Right cardiac atrium (tissue), 5 donors: Measurements from ENCODE around the gene EPHA6. TPM values are rescaled to one million over a fixed set of nuclear protein-coding genes. Genes with fewer than 3 reads are reported as not detected.
"Not testable (repeated sequence)": the region's sequence is repeated elsewhere in the genome, so short reads cannot be mapped to it uniquely, and the experiment has no call there.

Experiments used
- ATAC-seq, 2 donors: fragments of 200-7000 bp; cut with Tn5 transposase; one replicate each; pipeline versions ENCODE4 v1.8.0 to v1.9.1; 2020; ENCODE audit warnings: moderate library complexity in 2 of 2, mild to moderate bottlenecking in 1 of 2
- DNase-seq, 3 donors: peaks; one replicate each; pipeline ENCODE4 v3.0.0-alpha.2; 2020
- H3K27ac ChIP-seq: one replicate; pipeline ENCODE4 v1.5.1; 2013; ENCODE audit warnings: mild to moderate bottlenecking, low read length, control low read depth, moderate library complexity
- H3K27me3 ChIP-seq: one replicate; pipeline ENCODE4 v1.6.1; 2013; ENCODE audit not compliant: control insufficient read depth, insufficient read depth
- H3K4me1 ChIP-seq: one replicate; pipeline ENCODE4 v1.6.1; 2013; ENCODE audit warnings: low read length; ENCODE audit not compliant: control insufficient read depth, insufficient read depth
- H3K4me3 ChIP-seq: one replicate; pipeline ENCODE4 v1.5.1; 2013; ENCODE audit warnings: low read length, control low read depth
- H3K9me3 ChIP-seq: one replicate; pipeline ENCODE4 v1.6.1; 2013; ENCODE audit warnings: low read length; ENCODE audit not compliant: control insufficient read depth
- WGBS: extraction: QIAGEN DNeasy Blood & Tissue Kit; methylation state at CpG from one replicate; pipeline ENCODE4 v1.1.7; 2013; 5-methylcytosine and 5-hydroxymethylcytosine counted together
- intact Hi-C, 4 donors: fragments of 100-400 bp; cut with DNase I; formaldehyde crosslinking; loops; one replicate each; pipeline versions ENCODE4 v1.11.0 to v1.14.0; 2022 to 2023
- polyA plus RNA-seq: library from polyadenylated mRNA; stranded (reverse); fragments of 200-250 nt; gene quantifications from one replicate; pipeline ENCODE4 v1.2.3, GENCODE V29; 2013
- total RNA-seq, 4 donors: library from RNA; stranded (reverse); fragmentation: NEBNext Ultra II Directional; extraction: Animal tissue kit (Norgen Biotek cat#: 25700); gene quantifications; one replicate each; pipeline ENCODE4 v1.2.1, GENCODE V29; 2021
- donor health status: healthy with polysubstance abuse.
- donor health status: DM: no; HTN: yes; CAD: no.
- donor health status: DM: no; HTN: no; CAD: no.
- donor health status: DM: no; HTN: yes; CAD: no; lungs with severe emphysema.
- donor health status: DM: yes; HTN: yes; CAD: no.

Gene EPHA6
- total and polyA plus RNA-seq, 5 donors, result 0.05 to 1.4 (median 0.59) TPM

- H3K27me3 ChIP-seq, result no peaks in the 10 kb centered on the region
- no peaks in the 10 kb centered on the region for H3K9me3 ChIP-seq
- H3K4me3 ChIP-seq, result no peak overlapping the region
- DNase-seq (no peak), ATAC-seq (no peak)
- H3K4me1 ChIP-seq, result no peaks in the 10 kb centered on the region
- WGBS, result 37% methylated on average over 2 of the region's 2 CpGs
- H3K27ac ChIP-seq, result no peak overlapping the region
- intact Hi-C loops, result no loop called here
Observed at GRCh38 chr3:97470481-97470880, 656.1 kb downstream of the EPHA6 start.

GRCh38 chr3:97479740-97480139 lies 665.3 kb downstream of the EPHA6 start:
- no peak for DNase-seq
- no peak overlapping the region for H3K4me3 ChIP-seq
- no peaks in the 10 kb centered on the region for H3K9me3 ChIP-seq
- no peak overlapping the region for H3K27ac ChIP-seq
- intact Hi-C loops, result no loop called here
- H3K4me1 ChIP-seq, result no peaks in the 10 kb centered on the region
- H3K27me3 ChIP-seq, result no peaks in the 10 kb centered on the region
- no peak for ATAC-seq

- ATAC-seq, intact Hi-C loops, H3K27ac ChIP-seq, H3K4me3 ChIP-seq, H3K9me3 ChIP-seq, H3K27me3 ChIP-seq, H3K4me1 ChIP-seq: not testable (repeated sequence)
- peak in 1 of 3 donors; percentile 42 for DNase-seq
- WGBS, result 94% methylated on average over 29 of the region's 29 CpGs
Observed at GRCh38 chr3:97480696-97481289, 666.4 kb downstream of the EPHA6 start.

GRCh38 chr3:97481416-97481815 lies 667.0 kb downstream of the EPHA6 start:
- Histone ChIP-seq H3K27me3 (no peaks in the 10 kb centered on the region), H3K9me3 (no peaks in the 10 kb centered on the region), H3K27ac (no peak overlapping the region), H3K4me3 (no peak overlapping the region), H3K4me1 (no peaks in the 10 kb centered on the region)
- intact Hi-C loops, result no loop called here
- DNase-seq (peak in 1 of 3 donors; percentile 44), ATAC-seq (peak in 1 of 2 donors; percentile 14)
- WGBS, result 97% methylated on average over 26 of the region's 26 CpGs

- Histone ChIP-seq H3K4me3 (no peak overlapping the region), H3K9me3 (no peaks in the 10 kb centered on the region), H3K4me1 (no peaks in the 10 kb centered on the region), H3K27me3 (no peaks in the 10 kb centered on the region), H3K27ac (no peak overlapping the region)
- no peak for DNase-seq
- intact Hi-C loops, result no loop called here
- 81% methylated on average over 3 of the region's 3 CpGs for WGBS
- no peak for ATAC-seq
Observed at GRCh38 chr3:97485206-97485605, 670.8 kb downstream of the EPHA6 start.

GRCh38 chr3:97487587-97487986 lies 673.2 kb downstream of the EPHA6 start:
- WGBS, result 78% methylated on average over 1 of the region's 1 CpG
- intact Hi-C loops, result no loop called here
- ATAC-seq, result no peak

GRCh38 chr3:97488741-97489140 lies 674.3 kb downstream of the EPHA6 start:
- WGBS, result 92% methylated on average over 1 of the region's 1 CpG

More at GRCh38 chr3:97487587-97487986, 673.2 kb downstream of the EPHA6 start:
- no peak for DNase-seq
- Histone ChIP-seq H3K4me3 (no peak overlapping the region), H3K27me3 (no peaks in the 10 kb centered on the region), H3K4me1 (no peaks in the 10 kb centered on the region), H3K27ac (no peak overlapping the region), H3K9me3 (no peaks in the 10 kb centered on the region)

GRCh38 chr3:97495896-97496295 lies 681.5 kb downstream of the EPHA6 start:
- no peak for DNase-seq
- Histone ChIP-seq H3K4me3 (no peak overlapping the region), H3K27ac (no peak overlapping the region), H3K4me1 (no peaks in the 10 kb centered on the region), H3K9me3 (no peaks in the 10 kb centered on the region), H3K27me3 (no peaks in the 10 kb centered on the region)
- 79% methylated on average over 5 of the region's 5 CpGs for WGBS
- intact Hi-C loops, result no loop called here
- no peak for ATAC-seq

More at GRCh38 chr3:97488741-97489140, 674.3 kb downstream of the EPHA6 start:
- Histone ChIP-seq H3K27me3 (no peaks in the 10 kb centered on the region), H3K27ac (no peak overlapping the region), H3K9me3 (no peaks in the 10 kb centered on the region), H3K4me1 (no peaks in the 10 kb centered on the region), H3K4me3 (no peak overlapping the region)
- intact Hi-C loops, result no loop called here
- ATAC-seq, result no peak
- no peak for DNase-seq

GRCh38 chr3:97497138-97497537 lies 682.7 kb downstream of the EPHA6 start:
- H3K4me3 ChIP-seq, result no peak overlapping the region
- intact Hi-C loops, result no loop called here

GRCh38 chr3:97504463-97504862 lies 690.1 kb downstream of the EPHA6 start:
- no peaks in the 10 kb centered on the region for H3K27me3 ChIP-seq
- 98% methylated on average over 2 of the region's 2 CpGs for WGBS
- ATAC-seq (no peak), DNase-seq (no peak)
- no peak overlapping the region for H3K27ac ChIP-seq
- H3K9me3 ChIP-seq, result no peaks in the 10 kb centered on the region
- H3K4me3 ChIP-seq, result no peak overlapping the region
- H3K4me1 ChIP-seq, result no peaks in the 10 kb centered on the region
- intact Hi-C loops, result no loop called here

More at GRCh38 chr3:97497138-97497537, 682.7 kb downstream of the EPHA6 start:
- Histone ChIP-seq H3K27me3 (no peaks in the 10 kb centered on the region), H3K9me3 (no peaks in the 10 kb centered on the region), H3K4me1 (no peaks in the 10 kb centered on the region), H3K27ac (no peak overlapping the region)
- ATAC-seq (no peak), DNase-seq (no peak)
- WGBS, result 88% methylated on average over 1 of the region's 1 CpG

GRCh38 chr3:97510795-97511194 lies 696.4 kb downstream of the EPHA6 start:
- intact Hi-C loops, result no loop called here
- no peak overlapping the region for H3K4me3 ChIP-seq
- WGBS, result 79% methylated on average over 4 of the region's 4 CpGs
- no peaks in the 10 kb centered on the region for H3K9me3 ChIP-seq
- no peak for ATAC-seq
- H3K4me1 ChIP-seq, result no peaks in the 10 kb centered on the region
- no peak overlapping the region for H3K27ac ChIP-seq
- no peaks in the 10 kb centered on the region for H3K27me3 ChIP-seq
- DNase-seq, result no peak

GRCh38 chr3:97515076-97515475 lies 700.7 kb downstream of the EPHA6 start:
- H3K27me3 ChIP-seq, result no peaks in the 10 kb centered on the region
- ATAC-seq, result no peak
- H3K9me3 ChIP-seq, result no peaks in the 10 kb centered on the region
- WGBS, result 74% methylated on average over 2 of the region's 2 CpGs
- intact Hi-C loops, result no loop called here
- H3K4me3 ChIP-seq, result no peak overlapping the region
- no peak overlapping the region for H3K27ac ChIP-seq
- DNase-seq, result no peak
- no peaks in the 10 kb centered on the region for H3K4me1 ChIP-seq
